GM21825 (cell line): ENCODE measurements around the gene LYRM1.
"Not testable (repeated sequence)": the region's sequence is repeated elsewhere in the genome, so short reads cannot be mapped to it uniquely, and the experiment has no call there.

Experiments used
- ATAC-seq: cut with Tn5 transposase; IDR thresholded peaks from one replicate; pipeline ENCODE4 v1.9.1; 2021; ENCODE audit warnings: mild to moderate bottlenecking, moderate library complexity; ENCODE audit not compliant: unreplicated experiment

LYRM1 gene

DNA sequence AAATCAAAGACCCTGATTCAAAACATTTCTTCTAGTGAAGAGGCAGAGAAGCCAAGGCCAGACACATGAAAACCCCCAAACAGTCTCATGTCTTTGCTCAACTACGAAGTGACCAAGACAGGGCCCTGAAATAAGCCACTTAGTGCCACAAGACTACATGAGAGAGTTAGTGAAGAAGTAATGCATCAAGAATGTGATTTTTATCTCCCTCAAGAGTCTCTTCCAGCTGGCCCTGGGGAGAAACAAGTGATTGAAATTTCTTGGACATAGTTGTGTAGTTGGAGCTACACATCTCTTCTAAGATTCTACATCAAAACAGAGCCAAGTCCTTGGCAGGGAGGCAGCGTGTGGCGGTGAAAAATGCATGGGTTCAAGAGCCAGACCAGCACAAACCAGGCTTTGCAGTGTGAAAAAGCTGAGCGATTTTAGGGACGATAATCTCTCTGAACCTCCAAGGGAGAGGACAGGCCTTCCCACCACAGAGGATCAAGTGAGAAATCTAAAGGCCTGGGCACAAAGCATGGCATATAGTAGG lies 30.6 kb downstream of the LYRM1 start:
- ATAC-seq: no peak

DNA sequence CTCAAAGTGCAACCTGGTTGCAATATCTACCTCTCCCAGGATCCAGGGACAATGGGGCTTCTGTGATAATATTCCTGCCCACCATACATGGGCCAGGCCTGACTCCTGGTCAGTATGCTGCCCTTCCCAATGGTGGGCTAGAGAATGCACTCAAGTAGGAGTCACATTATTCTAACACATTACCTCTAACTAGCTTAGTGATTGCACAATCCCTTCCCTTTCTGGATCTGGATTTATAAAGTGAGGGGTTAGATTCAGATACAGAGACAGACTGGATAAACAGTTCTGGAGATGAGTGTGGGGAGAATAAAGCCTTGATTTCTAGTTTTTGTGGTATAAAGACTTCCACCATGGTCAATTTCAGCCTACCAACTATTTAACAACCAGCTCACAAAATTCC lies 33.0 kb downstream of the LYRM1 start:
- no peak for ATAC-seq

GRCh38 chr16:20937736-20938135 lies 37.2 kb downstream of the LYRM1 start:
- ATAC-seq: no peak

DNA sequence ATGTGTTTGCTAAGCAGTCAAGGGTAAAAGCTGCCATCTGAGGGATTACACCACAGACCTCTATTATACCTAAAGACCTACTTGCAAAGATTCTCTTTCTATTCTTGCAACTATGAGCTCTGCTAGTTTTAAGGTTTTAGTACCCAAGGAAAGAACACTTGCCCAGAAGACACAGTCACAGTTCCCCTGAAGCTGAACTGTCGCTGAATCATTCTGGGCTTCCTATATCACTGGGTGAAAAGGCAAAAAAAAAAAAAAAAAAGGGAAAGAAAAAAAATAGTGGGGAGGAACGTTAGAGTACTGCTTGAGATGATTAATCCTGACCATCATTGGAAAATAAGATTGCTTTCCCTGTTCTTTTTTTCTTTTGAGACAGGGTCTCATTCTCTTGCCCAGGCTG lies 37.9 kb downstream of the LYRM1 start:
- ATAC-seq: no peak

DNA sequence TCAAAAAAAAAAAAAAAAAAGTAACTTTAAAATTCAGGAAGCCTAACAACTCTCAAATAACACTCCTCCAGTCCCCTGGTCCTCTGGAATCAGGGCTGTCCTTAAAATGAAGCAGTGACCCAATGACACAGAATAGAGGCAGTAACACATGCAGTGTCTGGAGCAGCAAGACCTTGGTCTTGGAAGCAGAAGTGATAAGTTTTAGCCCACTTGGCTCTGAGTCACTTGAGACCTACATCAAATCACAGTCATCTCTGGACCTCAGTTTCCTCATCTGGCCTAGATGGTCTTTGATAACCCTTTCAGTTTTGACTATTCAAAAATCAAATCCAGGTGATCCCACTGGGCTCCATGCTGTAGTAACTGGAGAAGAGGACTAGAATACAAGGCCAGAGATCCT lies 39.0 kb downstream of the LYRM1 start:
- ATAC-seq: no peak

DNA sequence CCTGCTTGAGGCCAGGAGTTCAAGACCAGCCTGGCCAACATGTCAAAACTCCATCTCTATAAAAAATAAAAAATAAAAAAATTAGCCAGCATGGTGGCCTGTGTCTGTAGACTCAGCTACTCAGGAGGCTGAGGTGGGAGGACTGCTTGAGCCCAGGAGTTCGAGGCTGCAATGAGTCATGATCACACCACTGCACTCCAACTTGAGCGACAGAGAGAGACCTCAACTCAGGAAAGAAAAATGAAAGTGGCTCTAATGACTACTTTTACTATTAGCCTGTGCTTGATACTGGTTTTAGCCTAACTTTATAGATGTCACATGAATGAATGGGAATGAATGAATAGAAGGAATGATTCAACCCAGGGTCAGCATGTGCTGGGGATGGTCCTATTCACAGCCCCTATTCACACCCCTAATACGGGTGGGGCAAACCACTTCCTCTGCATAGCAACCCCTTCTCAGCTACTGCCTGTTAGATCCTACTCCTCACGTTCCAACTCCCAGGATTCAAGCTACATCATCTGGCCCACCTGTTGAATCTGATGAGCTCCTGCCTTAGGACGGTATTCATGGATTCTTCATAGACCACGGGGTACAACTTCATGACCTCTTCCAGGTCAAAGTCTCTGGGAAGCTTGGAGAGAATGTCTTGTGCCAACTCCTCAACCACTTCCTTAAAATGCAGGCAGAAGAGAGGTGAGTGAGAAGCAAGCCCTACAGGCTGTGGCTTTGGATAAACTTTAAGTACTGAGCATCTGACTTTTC lies 40.5 kb downstream of the LYRM1 start:
- no peak for ATAC-seq

- no peak for ATAC-seq
Measured at GRCh38 chr16:20941636-20941926, 41.0 kb downstream of the LYRM1 start.

- ATAC-seq: no peak
Measured at GRCh38 chr16:20942256-20942655, 41.7 kb downstream of the LYRM1 start.

DNA sequence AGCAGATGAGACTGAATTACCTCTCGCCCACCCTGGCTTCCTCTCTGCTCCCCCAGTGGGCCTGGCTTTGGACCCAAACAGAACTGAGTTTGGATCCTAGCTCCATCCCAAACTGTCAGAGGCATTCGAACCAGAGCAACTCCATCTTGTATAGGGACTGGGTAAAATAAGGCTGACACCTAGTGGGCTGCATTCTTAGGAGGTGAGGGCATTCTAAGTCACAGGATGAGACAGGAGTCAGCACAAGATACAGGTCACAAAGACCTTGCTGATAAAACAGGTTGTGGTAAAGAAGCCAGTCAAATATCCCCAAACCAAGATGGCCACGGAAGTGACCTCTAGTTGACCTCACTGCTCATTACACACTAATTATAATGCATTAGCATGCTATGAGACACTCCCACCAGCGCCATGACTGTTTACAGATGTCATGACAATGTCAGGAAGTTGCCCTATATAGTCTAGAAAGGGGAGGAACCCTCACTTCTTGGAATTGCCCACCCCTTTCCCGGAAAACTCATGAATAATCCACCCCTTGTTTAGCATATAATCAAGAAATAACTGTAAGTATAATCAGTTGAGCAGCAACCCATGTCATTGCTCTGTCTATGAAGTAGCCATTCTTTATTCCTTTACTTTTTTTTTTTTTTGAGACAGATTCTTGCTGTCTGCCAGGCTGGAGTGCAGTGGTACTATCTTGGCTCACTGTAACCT lies 44.4 kb downstream of the LYRM1 start:
- no peak for ATAC-seq

GRCh38 chr16:20945575-20945875 lies 45.0 kb downstream of the LYRM1 start:
- not testable (repeated sequence) for ATAC-seq

DNA sequence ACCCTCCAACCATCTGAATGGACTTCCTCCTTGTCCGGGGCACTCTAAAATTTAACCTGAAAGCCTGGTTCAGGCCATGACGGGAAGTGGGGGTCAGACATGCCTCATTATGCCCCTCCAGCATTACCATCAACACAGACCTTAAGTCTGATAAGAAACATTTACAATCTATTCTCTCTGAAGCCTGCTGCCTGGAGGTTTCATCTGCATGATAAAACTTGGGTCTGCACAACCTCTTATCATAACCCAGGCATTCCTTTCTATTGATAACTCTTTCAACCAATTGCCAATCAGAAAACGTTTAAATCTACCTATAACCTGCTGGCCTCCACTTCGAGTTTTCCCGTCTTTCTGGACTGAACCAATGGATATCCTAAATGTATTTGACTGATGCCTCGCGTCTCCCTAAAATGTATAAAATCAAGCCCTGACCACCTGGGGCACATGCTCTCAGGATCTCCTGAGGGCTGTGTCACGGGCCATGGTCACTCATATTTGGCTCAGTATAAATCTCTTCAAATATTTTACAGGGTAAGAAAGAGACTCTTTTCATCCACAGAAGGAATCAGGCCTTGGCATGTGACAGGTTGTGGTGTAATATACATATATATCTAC lies 45.6 kb downstream of the LYRM1 start:
- no peak for ATAC-seq

DNA sequence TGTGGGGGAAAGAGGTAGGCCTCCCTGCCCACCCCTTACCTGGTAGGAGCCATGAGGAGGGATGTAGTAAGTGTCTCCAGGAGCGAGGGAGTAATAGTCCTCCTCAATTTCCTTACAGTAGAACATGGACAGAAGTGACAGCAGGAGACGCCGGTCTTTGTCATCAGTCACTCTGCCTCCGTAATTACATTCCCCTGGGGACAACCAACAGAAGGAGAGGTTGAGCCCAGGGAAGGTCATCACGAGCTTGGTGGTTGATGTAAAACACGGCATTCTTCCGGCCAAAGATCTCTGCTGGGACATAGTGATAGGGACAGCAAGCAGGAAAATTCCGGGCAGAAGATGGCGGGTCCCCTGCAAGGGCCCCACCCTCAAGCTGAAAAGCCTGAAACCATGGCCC lies 47.9 kb downstream of the LYRM1 start:
- no peak for ATAC-seq

GRCh38 chr16:20949660-20950059 lies 49.1 kb downstream of the LYRM1 start:
- ATAC-seq: no peak

- no peak for ATAC-seq
Measured at GRCh38 chr16:20950294-20950693, 49.7 kb downstream of the LYRM1 start.

- ATAC-seq: no peak
Measured at GRCh38 chr16:20952139-20952920, 51.8 kb downstream of the LYRM1 start.

DNA sequence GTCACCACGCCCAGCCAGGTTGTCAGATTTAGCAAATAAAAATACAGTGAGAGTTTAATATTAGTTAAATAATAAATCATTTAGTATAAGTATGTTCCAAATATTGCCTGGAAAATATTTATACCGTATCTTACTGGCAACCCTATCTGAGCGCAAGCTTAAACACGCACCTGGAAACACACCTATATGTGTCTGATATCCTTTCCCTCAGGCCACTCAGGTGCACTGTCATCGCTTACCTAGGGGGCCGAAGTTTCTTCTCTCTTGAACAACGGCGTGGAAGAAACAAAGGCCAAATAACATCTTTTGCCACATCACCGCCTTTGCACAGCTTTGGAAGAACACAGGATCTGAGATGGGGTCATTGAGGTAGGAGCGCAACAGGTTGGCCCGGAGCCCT lies 54.0 kb downstream of the LYRM1 start:
- ATAC-seq: no peak

- ATAC-seq: no peak
Measured at GRCh38 chr16:20956319-20956718, 55.7 kb downstream of the LYRM1 start.

DNA sequence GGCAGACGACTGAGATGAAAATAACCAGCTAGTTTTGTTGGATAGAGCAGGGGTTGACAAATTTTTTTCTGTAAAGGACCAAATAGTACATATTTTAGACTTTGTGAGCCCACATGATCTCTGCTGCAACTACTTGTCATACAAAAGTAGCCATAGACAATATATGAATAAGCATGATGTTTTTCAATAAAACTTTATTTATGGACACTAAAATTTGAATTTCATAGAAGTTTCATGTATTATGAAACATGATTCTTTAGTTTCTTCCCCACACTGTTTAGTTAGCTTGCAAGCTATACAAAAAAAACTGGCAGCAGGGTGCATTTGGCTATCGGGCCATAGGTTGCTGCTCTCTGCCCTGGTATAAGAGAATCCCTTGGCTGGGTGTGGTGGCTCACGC lies 56.6 kb downstream of the LYRM1 start:
- ATAC-seq: no peak

DNA sequence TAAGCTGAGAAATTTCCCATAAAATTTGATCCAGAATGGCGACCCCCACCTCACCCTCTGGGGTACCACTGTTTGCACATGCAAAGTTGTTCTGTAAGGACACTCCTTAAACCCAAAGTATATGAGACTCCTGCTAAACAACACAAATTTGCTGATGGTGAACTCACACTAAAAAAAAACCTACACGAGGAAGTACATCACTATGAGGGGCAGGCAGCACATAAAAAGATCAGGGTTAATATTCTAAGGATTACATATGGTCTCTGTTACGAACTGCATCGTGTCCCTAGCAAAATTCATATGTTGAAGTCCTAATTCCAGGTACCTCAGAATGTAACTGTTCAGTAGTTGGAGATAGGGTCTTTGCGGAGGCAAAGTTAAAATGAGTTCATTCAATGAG lies 60.3 kb downstream of the LYRM1 start:
- ATAC-seq: no peak

DNA sequence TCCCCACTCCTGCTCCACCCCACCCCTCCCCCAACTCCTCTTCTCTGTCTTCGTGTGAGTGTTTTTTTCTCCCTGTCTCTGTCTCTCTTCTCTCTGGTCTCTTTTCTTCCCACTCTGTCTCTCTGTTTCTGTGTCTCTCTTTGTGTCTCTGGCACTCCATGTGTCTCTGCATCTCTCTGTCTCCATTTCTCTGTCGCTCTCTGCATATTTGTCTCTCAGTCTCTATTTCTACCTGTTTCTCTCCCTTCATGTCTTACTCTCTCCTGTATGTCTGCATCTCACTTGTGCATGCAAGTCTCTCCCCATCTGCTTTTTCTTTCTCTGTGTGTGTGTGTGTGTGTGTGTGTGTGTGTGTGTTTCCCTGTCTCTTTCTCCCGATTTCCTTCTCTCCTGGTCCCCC lies 68.2 kb downstream of the LYRM1 start:
- no peak for ATAC-seq

DNA sequence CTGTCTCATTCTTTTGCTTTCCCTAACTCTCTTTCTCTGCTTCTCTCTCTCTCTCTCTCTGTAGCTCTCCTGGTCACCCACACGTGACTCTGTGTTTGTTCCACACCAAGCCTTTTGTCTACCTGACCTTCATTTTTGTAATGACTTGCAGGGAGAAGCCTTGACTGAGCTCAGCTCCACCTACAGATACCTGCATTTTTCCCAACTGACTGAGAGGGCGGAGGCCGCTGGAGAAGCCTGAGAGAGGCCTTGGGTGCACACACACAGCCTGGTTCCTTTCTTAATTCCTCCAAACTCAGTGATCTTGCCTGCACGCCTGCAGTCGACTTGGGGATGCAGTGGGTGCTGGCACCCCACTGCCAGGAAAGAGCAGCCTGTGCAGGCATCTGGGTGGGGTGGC lies 68.8 kb downstream of the LYRM1 start:
- no peak for ATAC-seq

- ATAC-seq: no peak
Measured at GRCh38 chr16:20971401-20971800, 70.8 kb downstream of the LYRM1 start.
